ENCODE results near the gene EVI5L. TPM values are rescaled to one million over a fixed set of nuclear protein-coding genes. Genes with fewer than 3 reads are reported as not detected.

Gene EVI5L
- polyA plus RNA-seq, 3 donors: 0.76 to 5.7 (median 1.3) TPM

DNA sequence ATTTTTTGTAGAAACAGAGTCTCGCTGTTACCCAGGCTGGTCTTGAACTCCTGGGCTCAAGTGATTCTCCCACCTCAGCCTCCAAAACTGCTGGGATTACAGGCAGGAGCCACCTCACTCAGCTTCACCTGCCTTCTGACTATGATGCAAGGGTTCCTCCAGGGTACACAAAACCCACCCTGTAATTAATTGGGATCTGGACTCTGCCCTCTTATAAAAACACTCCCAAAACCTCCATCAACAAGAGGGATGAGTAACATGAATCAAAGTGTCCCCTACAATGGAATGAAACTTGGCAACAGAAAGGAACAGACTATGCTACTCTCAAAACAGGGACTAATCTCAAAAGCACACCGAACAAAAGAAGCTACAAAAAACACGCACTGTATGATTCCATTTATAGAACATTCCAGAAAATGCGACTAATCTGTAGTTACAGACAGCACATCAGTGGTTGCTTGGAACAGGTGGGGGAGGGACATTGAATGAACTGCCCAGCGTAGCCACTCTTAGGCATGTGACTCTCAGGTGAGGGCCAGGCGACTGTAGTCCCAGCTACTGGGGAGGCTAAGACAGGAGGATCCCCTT is 47.3 kb downstream of the EVI5L start:
- peaks cover 23 to 39% of the 10 kb centered on the region in 2 donors for H3K27me3 ChIP-seq (ENCODE audit: control insufficient read depth in 2 of 2, insufficient read depth in 2 of 2, low read length in 2 of 2)
- no peak overlapping the region for H3K4me2 ChIP-seq (replicated peaks; ENCODE audit: extremely low read depth, low read length, poor library complexity, severe bottlenecking)
- H3K4me1 ChIP-seq (ENCODE audit: control insufficient read depth in 1 of 2, insufficient read depth in 2 of 2, low read length in 2 of 2): peaks cover under 1 to 8% of the 10 kb centered on the region in 2 donors
- whole genome bisulfite sequencing (ENCODE audit: insufficient coverage): 97% methylated on average over 3 of the region's 6 CpGs
- H3K27ac ChIP-seq (ENCODE audit: low read depth in 1 of 2, low read length in 2 of 2): no peak overlapping the region
- H3K79me2 ChIP-seq (ENCODE audit: insufficient read depth, low read length): no peaks in the 10 kb centered on the region
- peaks cover 6 to 14% of the 10 kb centered on the region in 2 donors for H3K9me3 ChIP-seq (replicated peaks in 1 of 2; ENCODE audit: control insufficient read depth in 1 of 2, insufficient read depth in 1 of 2, low read length in 2 of 2)
- DNase-seq: no peak
- H3K4me3 Mint-ChIP-seq: no peak overlapping the region
- no peaks in the 10 kb centered on the region for H4K20me1 ChIP-seq (ENCODE audit: insufficient read depth, low read length)
- intact Hi-C loops (cut with micrococcal nuclease): no loop called here
- peaks cover 0 to 4% of the 10 kb centered on the region in 2 donors for H3K36me3 Mint-ChIP-seq
- H3K27ac Mint-ChIP-seq: no peak overlapping the region
- TF ChIP-seq, protein P1, sequence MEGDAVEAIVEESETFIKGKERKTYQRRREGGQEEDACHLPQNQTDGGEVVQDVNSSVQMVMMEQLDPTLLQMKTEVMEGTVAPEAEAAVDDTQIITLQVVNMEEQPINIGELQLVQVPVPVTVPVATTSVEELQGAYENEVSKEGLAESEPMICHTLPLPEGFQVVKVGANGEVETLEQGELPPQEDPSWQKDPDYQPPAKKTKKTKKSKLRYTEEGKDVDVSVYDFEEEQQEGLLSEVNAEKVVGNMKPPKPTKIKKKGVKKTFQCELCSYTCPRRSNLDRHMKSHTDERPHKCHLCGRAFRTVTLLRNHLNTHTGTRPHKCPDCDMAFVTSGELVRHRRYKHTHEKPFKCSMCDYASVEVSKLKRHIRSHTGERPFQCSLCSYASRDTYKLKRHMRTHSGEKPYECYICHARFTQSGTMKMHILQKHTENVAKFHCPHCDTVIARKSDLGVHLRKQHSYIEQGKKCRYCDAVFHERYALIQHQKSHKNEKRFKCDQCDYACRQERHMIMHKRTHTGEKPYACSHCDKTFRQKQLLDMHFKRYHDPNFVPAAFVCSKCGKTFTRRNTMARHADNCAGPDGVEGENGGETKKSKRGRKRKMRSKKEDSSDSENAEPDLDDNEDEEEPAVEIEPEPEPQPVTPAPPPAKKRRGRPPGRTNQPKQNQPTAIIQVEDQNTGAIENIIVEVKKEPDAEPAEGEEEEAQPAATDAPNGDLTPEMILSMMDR (IDR thresholded peaks at IDR 0.05): no peak
- H2AFZ ChIP-seq (ENCODE audit: insufficient read depth, low read depth, low read length, poor library complexity, severe bottlenecking): no peak overlapping the region
- H3K4me1 Mint-ChIP-seq: peaks cover 2% of the 10 kb centered on the region
- no peak overlapping the region for H3K4me3 ChIP-seq (replicated peaks in 1 of 3; ENCODE audit: low read depth in 2 of 3, low read length in 3 of 3)
- peaks cover 37 to 53% (median 51%) of the 10 kb centered on the region in 3 donors for H3K27me3 Mint-ChIP-seq (ENCODE audit: low read depth in 3 of 3)
- peaks cover 2 to 27% (median 13%) of the 10 kb centered on the region in 7 donors for H3K9me3 Mint-ChIP-seq
- no peaks in the 10 kb centered on the region for H3K36me3 ChIP-seq (replicated peaks in 1 of 2; ENCODE audit: control insufficient read depth in 1 of 2, insufficient read depth in 2 of 2, low read length in 2 of 2)
- no peak overlapping the region for H3K9ac ChIP-seq (ENCODE audit: insufficient read depth, low read length, poor library complexity, severe bottlenecking)

DNA sequence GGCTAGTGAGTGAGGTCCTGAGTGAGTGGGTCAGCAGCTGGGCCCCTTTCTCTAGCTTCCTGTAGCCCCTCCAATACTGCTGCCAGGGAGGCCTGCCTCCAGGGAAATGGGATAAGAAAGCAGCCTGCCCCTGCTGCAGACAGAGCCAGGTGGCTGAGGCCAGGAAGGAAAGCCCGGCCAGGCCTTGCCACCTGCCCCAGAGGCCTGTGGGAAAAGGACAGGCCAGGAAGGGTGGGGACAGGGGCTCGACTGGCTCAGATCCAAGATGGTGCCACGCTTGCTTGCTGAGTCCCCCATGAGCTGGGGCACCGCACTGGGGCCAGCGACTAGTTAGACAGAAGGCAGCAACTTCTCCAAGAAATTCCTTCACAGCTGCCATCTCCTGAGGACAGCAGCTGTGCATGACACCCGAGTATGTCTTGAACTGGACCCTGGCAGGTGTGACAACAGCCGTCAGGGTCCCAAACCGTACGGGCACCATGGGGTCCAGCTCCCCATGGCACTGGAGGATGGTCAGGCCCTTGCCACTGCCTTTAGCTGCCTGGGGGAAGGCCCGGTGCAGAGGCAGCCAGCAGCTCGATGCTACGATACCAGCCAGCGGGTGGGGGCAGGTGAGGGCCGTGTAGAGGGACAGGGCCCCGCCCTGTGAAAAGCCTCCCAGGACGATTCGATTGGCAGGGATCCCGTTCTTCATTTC is 49.2 kb downstream of the EVI5L start:
- WGBS (ENCODE audit: insufficient coverage): 91% methylated on average over 12 of the region's 18 CpGs
- Mint-ChIP-seq H3K27ac (peak overlapping the region in 1 of 7 donors; percentile 46), H3K4me3 (no peak overlapping the region), H3K9me3 (peaks cover 2 to 19% (median 9%) of the 10 kb centered on the region in 7 donors), H3K36me3 (no peaks in the 10 kb centered on the region), H3K27me3 (ENCODE audit: low read depth in 3 of 3) (peaks cover 24 to 37% (median 36%) of the 10 kb centered on the region in 3 donors), H3K4me1 (peaks cover 2% of the 10 kb centered on the region)
- peaks cover 3 to 6% of the 10 kb centered on the region in 2 donors for H3K9me3 ChIP-seq (replicated peaks in 1 of 2; ENCODE audit: control insufficient read depth in 1 of 2, insufficient read depth in 1 of 2, low read length in 2 of 2)
- H3K4me2 ChIP-seq (replicated peaks; ENCODE audit: extremely low read depth, low read length, poor library complexity, severe bottlenecking): no peak overlapping the region
- peaks cover 0 to 5% of the 10 kb centered on the region in 2 donors for H3K4me1 ChIP-seq (ENCODE audit: control insufficient read depth in 1 of 2, insufficient read depth in 2 of 2, low read length in 2 of 2)
- no peak overlapping the region for H3K9ac ChIP-seq (ENCODE audit: insufficient read depth, low read length, poor library complexity, severe bottlenecking)
- no peak for DNase-seq
- no peaks in the 10 kb centered on the region for H3K36me3 ChIP-seq (replicated peaks in 1 of 2; ENCODE audit: control insufficient read depth in 1 of 2, insufficient read depth in 2 of 2, low read length in 2 of 2)
- H3K27ac ChIP-seq (ENCODE audit: low read depth in 1 of 2, low read length in 2 of 2): no peak overlapping the region
- intact Hi-C loops (cut with micrococcal nuclease): no loop called here
- H3K27me3 ChIP-seq (ENCODE audit: control insufficient read depth in 2 of 2, insufficient read depth in 2 of 2, low read length in 2 of 2): peaks cover 8 to 23% of the 10 kb centered on the region in 2 donors
- H2AFZ ChIP-seq (ENCODE audit: insufficient read depth, low read depth, low read length, poor library complexity, severe bottlenecking): no peak overlapping the region
- H4K20me1 ChIP-seq (ENCODE audit: insufficient read depth, low read length): no peaks in the 10 kb centered on the region
- TF ChIP-seq, protein P1 (IDR thresholded peaks at IDR 0.05): no peak
- no peaks in the 10 kb centered on the region for H3K79me2 ChIP-seq (ENCODE audit: insufficient read depth, low read length)
- H3K4me3 ChIP-seq (replicated peaks in 1 of 3; ENCODE audit: low read depth in 2 of 3, low read length in 3 of 3): no peak overlapping the region
